Astrocyte (in vitro differentiated cells and primary cell): Measurements from ENCODE around the gene PDYN.

Experiments used
- CTCF ChIP-seq: IDR thresholded peaks from 2 replicates; pipeline ENCODE4 v1.5.1; 2011; ENCODE audit warnings: low read depth, mild to moderate bottlenecking, inconsistent platforms, low read length, moderate library complexity; ENCODE audit not compliant: insufficient read depth
- EZH2 ChIP-seq: IDR thresholded peaks from 2 replicates; pipeline ENCODE4 v1.6.1; 2012; ENCODE audit warnings: mild to moderate bottlenecking, low read length, inconsistent platforms; ENCODE audit not compliant: insufficient read depth

GRCh38 chr20:2001119-2001518 is 7.3 kb upstream of the PDYN start:
- TF ChIP-seq CTCF = no peak
- TF ChIP-seq EZH2 = no peak
